Naive thymus-derived CD8-positive, alpha-beta T cell (primary cell): ENCODE measurements around the gene GNAI3. TPM values are rescaled to one million over a fixed set of nuclear protein-coding genes. Genes with fewer than 3 reads are reported as not detected.

ENCODE experiments used
- ATAC-seq, 2 donors: fragments of 150-1000 bp; cut with Tn5 transposase in 1 of 2; sonication (Bioruptor Pico), chemical (Tn5 transposase) in 1 of 2; 1 replicate in 1 of 2; 2 replicates in 1 of 2; pipeline ENCODE4 v1.10.0; 2021; ENCODE audit warnings: mild to moderate bottlenecking in 2 of 2, moderate library complexity in 2 of 2
- POLR2A ChIA-PET: fragments of 350-600 bp; sonication (Branson Sonifier 250); formaldehyde crosslinking; loops from one replicate; lab custom pipeline; 2021; ENCODE audit warnings: antibody characterized with exemption; lab: Charles Lee
- DNase-seq, 10 donors: peaks; one replicate each; pipeline versions ENCODE4 v3.0.0 to v3.0.0-alpha.2; 2020 to 2022
- H3K27ac Mint-ChIP-seq, 10 donors: one replicate each; pipeline ENCODE4 v1.8.0; 2020 to 2022; ENCODE audit warnings: mild to moderate bottlenecking in 10 of 10, mixed read lengths in 10 of 10, moderate library complexity in 4 of 10, inconsistent platforms in 1 of 10
- H3K27me3 Mint-ChIP-seq, 5 donors: one replicate each; pipeline ENCODE4 v1.8.0; 2021 to 2022; ENCODE audit warnings: mixed read lengths in 5 of 5
- H3K36me3 Mint-ChIP-seq, 3 donors: one replicate each; pipeline ENCODE4 v1.8.0; 2020 to 2022; ENCODE audit warnings: mixed read lengths in 3 of 3, mild to moderate bottlenecking in 2 of 3, inconsistent platforms in 1 of 3
- H3K4me1 Mint-ChIP-seq, 4 donors: one replicate each; pipeline ENCODE4 v1.8.0; 2021 to 2022; ENCODE audit warnings: mixed read lengths in 4 of 4
- H3K4me3 Mint-ChIP-seq, 10 donors: one replicate each; pipeline ENCODE4 v1.8.0; 2020 to 2022; ENCODE audit warnings: mild to moderate bottlenecking in 10 of 10, mixed read lengths in 10 of 10, moderate library complexity in 6 of 10, inconsistent platforms in 1 of 10
- H3K9me3 Mint-ChIP-seq, 9 donors: one replicate each; pipeline ENCODE4 v1.8.0; 2020 to 2022; ENCODE audit warnings: mixed read lengths in 9 of 9, mild to moderate bottlenecking in 3 of 9, inconsistent platforms in 1 of 9, moderate library complexity in 1 of 9
- polyA plus RNA-seq, 3 donors: library from polyadenylated mRNA; unstranded; fragments of 300-500 nt; fragmentation: Illumina TruSeq; gene quantifications; one replicate each; pipeline ENCODE4 v1.2.3, GENCODE V29; 2021
- total RNA-seq, 8 experiments: library from RNA in 2 of 8; stranded (reverse) in 2 of 8; gene quantifications; one replicate each; pipeline ENCODE4 v1.2.3 and lab custom pipeline; 2021 to 2026

Gene GNAI3
- total and polyA plus RNA-seq, 5 experiments from 2014 or later, result 6.8 to 7.7 (median 7.3) TPM

- Mint-ChIP-seq H3K9me3 (no peaks in the 10 kb centered on the region), H3K4me1 (peaks cover 14 to 18% (median 16%) of the 10 kb centered on the region in 4 donors), H3K4me3 (no peak overlapping the region), H3K36me3 (peaks cover 0 to 10% (median 5%) of the 10 kb centered on the region in 3 donors), H3K27me3 (no peaks in the 10 kb centered on the region), H3K27ac (no peak overlapping the region)
- ATAC-seq (no peak), DNase-seq (no peak)
- POLR2A ChIA-PET, result no interaction called here
These were observed 116.3 kb downstream of the GNAI3 start for GRCh38 chr1:109664671-109665070.

- peak; percentile 57 to 90 (median 77) for DNase-seq
- H3K36me3 Mint-ChIP-seq, result peaks cover 0 to 5% (median 2%) of the 10 kb centered on the region in 3 donors
- peak within 1 kb of the TSS; percentile 76 to 91 (median 85) for H3K4me3 Mint-ChIP-seq
- H3K4me1 Mint-ChIP-seq, result peaks cover 17 to 26% (median 22%) of the 10 kb centered on the region in 4 donors
- H3K27ac Mint-ChIP-seq, result peak within 1 kb of the TSS; percentile 2 to 92 (median 66)
- POLR2A ChIA-PET, result interaction anchor here (1.3 kb wide), 1 partner anchor 54 kb away, joined by 3 read pairs; no protein-coding TSS in a partner anchor
- ATAC-seq, result peak; percentile 99
- no peaks in the 10 kb centered on the region for H3K27me3 Mint-ChIP-seq
- no peaks in the 10 kb centered on the region for H3K9me3 Mint-ChIP-seq
These were observed 119.2 kb downstream of the GNAI3 start, which contains the start of gene GSTM2 for GRCh38 chr1:109667452-109668122. TSS of gene GSTM2 (plus strand) at chr1:109668057. CDS start at chr1:109668116, 59 bp downstream.

Other genes starting within 250 kb of the GNAI3 start
- gene MYBPHL, start 241.6 kb upstream of the GNAI3 start, total RNA-seq, result not detected
- not detected for gene MYBPHL, start 241.6 kb upstream of the GNAI3 start, polyA plus RNA-seq
- gene SORT1, start 150.7 kb upstream of the GNAI3 start, total RNA-seq, result 1 to 10 TPM; 2.2 to 2.5 TPM
- gene SORT1, start 150.7 kb upstream of the GNAI3 start, polyA plus RNA-seq, result 1 to 10 TPM in 2 of 3 donors, under 1 TPM in 1; 0.43 to 1.6 (median 1.2) TPM
- 10 to 100 TPM; 71.1 to 74.5 TPM for gene PSMA5, start 122.2 kb upstream of the GNAI3 start, total RNA-seq
- gene PSMA5, start 122.2 kb upstream of the GNAI3 start, polyA plus RNA-seq, result 10 to 100 TPM; 73.8 to 93.9 (median 84.6) TPM
- gene SYPL2, start 82.1 kb upstream of the GNAI3 start, total RNA-seq, result not detected
- under 1 TPM in 1 of 3 donors, not detected in 2; 0.22 TPM for gene SYPL2, start 82.1 kb upstream of the GNAI3 start, polyA plus RNA-seq
- 10 to 100 TPM; 12.7 to 14.1 TPM for gene ATXN7L2, start 64.7 kb upstream of the GNAI3 start, total RNA-seq
- gene ATXN7L2, start 64.7 kb upstream of the GNAI3 start, polyA plus RNA-seq, result 10 to 100 TPM in 1 of 3 donors, 1 to 10 TPM in 2; 4.3 to 10.7 (median 8.6) TPM
- 10 to 100 TPM; 29.5 to 33.6 TPM for gene CYB561D1, start 54.5 kb upstream of the GNAI3 start, total RNA-seq
- gene CYB561D1, start 54.5 kb upstream of the GNAI3 start, polyA plus RNA-seq, result 10 to 100 TPM; 12.4 to 20.2 (median 13.9) TPM
- gene AMIGO1, start 38.9 kb upstream of the GNAI3 start, total RNA-seq, result 10 to 100 TPM; 32.8 to 33.3 TPM
- gene AMIGO1, start 38.9 kb upstream of the GNAI3 start, polyA plus RNA-seq, result 10 to 100 TPM; 17.8 to 42.2 (median 25.4) TPM
- gene GPR61, start 8.7 kb upstream of the GNAI3 start, total RNA-seq, result 1 to 10 TPM; 1.0 to 1.2 TPM
- gene GPR61, start 8.7 kb upstream of the GNAI3 start, polyA plus RNA-seq, result 1 to 10 TPM in 1 of 3 donors, under 1 TPM in 1, not detected in 1; 0.71 to 1.1 TPM
- gene GNAT2, start 71.0 kb downstream of the GNAI3 start, total RNA-seq, result not detected
- not detected for gene GNAT2, start 71.0 kb downstream of the GNAI3 start, polyA plus RNA-seq
- 10 to 100 TPM; 71.1 to 76.0 TPM for gene AMPD2, start 71.2 kb downstream of the GNAI3 start, total RNA-seq
- gene AMPD2, start 71.2 kb downstream of the GNAI3 start, polyA plus RNA-seq, result 10 to 100 TPM; 21.9 to 33.9 (median 24.4) TPM
- 1 to 10 TPM; 2.5 to 3.8 TPM for gene GSTM4, start 107.5 kb downstream of the GNAI3 start, total RNA-seq
- gene GSTM4, start 107.5 kb downstream of the GNAI3 start, polyA plus RNA-seq, result 10 to 100 TPM in 2 of 3 donors, 1 to 10 TPM in 1; 8.6 to 17.4 (median 17.3) TPM
- 10 to 100 TPM; 70.7 to 75.9 TPM for gene GSTM2, start 119.4 kb downstream of the GNAI3 start, total RNA-seq
- gene GSTM2, start 119.4 kb downstream of the GNAI3 start, polyA plus RNA-seq, result 10 to 100 TPM; 20.8 to 51.7 (median 40.7) TPM
- under 1 TPM in 1 of 2 experiments, not detected in 1; 0.38 TPM for gene GSTM1, start 139.2 kb downstream of the GNAI3 start, total RNA-seq
- 10 to 100 TPM in 2 of 3 donors, not detected in 1; 54.7 to 62.0 TPM for gene GSTM1, start 139.2 kb downstream of the GNAI3 start, polyA plus RNA-seq
- gene GSTM5, start 163.6 kb downstream of the GNAI3 start, total RNA-seq, result not detected
- gene GSTM5, start 163.6 kb downstream of the GNAI3 start, polyA plus RNA-seq, result 1 to 10 TPM in 1 of 3 donors, not detected in 2; 1.1 TPM
- 10 to 100 TPM; 10.7 to 13.2 TPM for gene GSTM3, start 192.4 kb downstream of the GNAI3 start, total RNA-seq
- 10 to 100 TPM; 60.0 to 96.3 (median 62.1) TPM for gene GSTM3, start 192.4 kb downstream of the GNAI3 start, polyA plus RNA-seq
- gene EPS8L3, start 215.3 kb downstream of the GNAI3 start, total RNA-seq, result not detected
- not detected for gene EPS8L3, start 215.3 kb downstream of the GNAI3 start, polyA plus RNA-seq